Neural progenitor cell (in vitro differentiated cells): ENCODE data around the gene WWOX. TPM values are rescaled to one million over a fixed set of nuclear protein-coding genes. Genes with fewer than 3 reads are reported as not detected.

Experiments used
- DNase-seq: peaks from one replicate; pipeline ENCODE4 v3.0.0-alpha.2; 2016; ENCODE audit warnings: low spot score
- H2AFZ ChIP-seq: fragments of 200-600 bp; sonication (generic); replicated peaks from 2 replicates; pipeline ENCODE4 v1.6.1; 2016; ENCODE audit warnings: antibody characterized with exemption
- H3F3A ChIP-seq: fragments of 200-600 bp; sonication (generic); 2 replicates; pipeline ENCODE4 v1.6.1; 2016; ENCODE audit warnings: antibody characterized with exemption, low read depth
- H3K27ac ChIP-seq: fragments of 200-600 bp; sonication (generic); 2 replicates; pipeline ENCODE4 v1.5.1; 2016; ENCODE audit warnings: mild to moderate bottlenecking
- H3K27me3 ChIP-seq: fragments of 200-600 bp; sonication (generic); 2 replicates; pipeline ENCODE4 v1.6.1; 2016; ENCODE audit warnings: mild to moderate bottlenecking, moderate library complexity
- H3K36me3 ChIP-seq: fragments of 200-600 bp; sonication (generic); 2 replicates; pipeline ENCODE4 v1.5.1; 2016
- H3K4me1 ChIP-seq: fragments of 200-600 bp; sonication (generic); 2 replicates; pipeline ENCODE4 v1.6.1; 2016; ENCODE audit warnings: mixed run types
- H3K4me2 ChIP-seq: fragments of 200-600 bp; sonication (generic); 2 replicates; pipeline ENCODE4 v1.6.1; 2016
- H3K4me3 ChIP-seq: fragments of 200-600 bp; sonication (generic); 2 replicates; pipeline ENCODE4 v1.5.1; 2016
- H3K79me2 ChIP-seq: fragments of 200-600 bp; sonication (generic); 2 replicates; pipeline ENCODE4 v1.6.1; 2016; ENCODE audit warnings: low read depth
- H3K9ac ChIP-seq: fragments of 200-600 bp; sonication (generic); 2 replicates; pipeline ENCODE4 v1.6.1; 2016
- H3K9me3 ChIP-seq: fragments of 200-600 bp; sonication (generic); 2 replicates; pipeline ENCODE4 v1.5.1; 2016; ENCODE audit warnings: low read depth
- H4K20me1 ChIP-seq: fragments of 200-600 bp; sonication (generic); 2 replicates; pipeline ENCODE4 v1.6.1; 2016; ENCODE audit warnings: low read depth
- H3K27ac Mint-ChIP-seq: 3 replicates; pipeline ENCODE4 v1.8.0; 2021; ENCODE audit warnings: mixed read lengths
- H3K27me3 Mint-ChIP-seq: 2 replicates; pipeline ENCODE4 v1.8.0; 2022; ENCODE audit warnings: low read depth, mild to moderate bottlenecking, inconsistent platforms, moderate library complexity, mixed read lengths; ENCODE audit not compliant: insufficient read depth
- H3K36me3 Mint-ChIP-seq: 3 replicates; pipeline ENCODE4 v1.8.0; 2021; ENCODE audit warnings: mixed read lengths
- H3K4me1 Mint-ChIP-seq: 3 replicates; pipeline ENCODE4 v1.8.0; 2021; ENCODE audit warnings: mixed read lengths
- H3K4me3 Mint-ChIP-seq: 3 replicates; pipeline ENCODE4 v1.8.0; 2021; ENCODE audit warnings: mild to moderate bottlenecking, moderate library complexity, mixed read lengths
- H3K9me3 Mint-ChIP-seq: 3 replicates; pipeline ENCODE4 v1.8.0; 2020; ENCODE audit warnings: mixed read lengths
- CTCF ChIP-seq: fragments of 200-600 bp; sonication (generic); IDR thresholded peaks from 2 replicates; pipeline ENCODE4 v1.5.1; 2017; ENCODE audit warnings: antibody characterized with exemption, mild to moderate bottlenecking
- EZH2 ChIP-seq: fragments of 200-600 bp; sonication (generic); IDR thresholded peaks from 2 replicates; pipeline ENCODE4 v1.6.1; 2017; ENCODE audit warnings: antibody characterized with exemption, mild to moderate bottlenecking, moderate library complexity
- EZH2phosphoT487 ChIP-seq: fragments of 200-600 bp; sonication (generic); IDR thresholded peaks from 2 replicates; pipeline ENCODE4 v1.6.1; 2017; ENCODE audit warnings: antibody characterized with exemption
- total RNA-seq: library from RNA; depleted of rRNA; stranded (reverse); fragments of >200 nt; gene quantifications from 2 replicates; pipeline ENCODE4 v1.2.3, GENCODE V29; 2015; ENCODE audit warnings: low replicate concordance

WWOX gene
- total RNA-seq, 1 donor from 2014 or later: 63.7 TPM

- no peaks in the 10 kb centered on the region for H3K27me3 Mint-ChIP-seq
- no peaks in the 10 kb centered on the region for H3K36me3 Mint-ChIP-seq
These were observed 511.9 kb downstream of the WWOX start for GRCh38 chr16:78611318-78611717.

GRCh38 chr16:78619811-78620210 lies 520.4 kb downstream of the WWOX start:
- H3K9me3 Mint-ChIP-seq: peaks cover 2% of the 10 kb centered on the region

More at GRCh38 chr16:78611318-78611717, 511.9 kb downstream of the WWOX start:
- H3K9me3 ChIP-seq: no peaks in the 10 kb centered on the region
- H4K20me1 ChIP-seq: peaks cover 6% of the 10 kb centered on the region
- H3K4me3 Mint-ChIP-seq: no peak overlapping the region
- H3K4me3 ChIP-seq: no peak overlapping the region
- no peak overlapping the region for H2AFZ ChIP-seq
- DNase-seq: no peak
- H3K27ac Mint-ChIP-seq: no peak overlapping the region
- peaks cover 30% of the 10 kb centered on the region for H3K4me1 ChIP-seq
- no peaks in the 10 kb centered on the region for H3K9me3 Mint-ChIP-seq
- peaks cover 23% of the 10 kb centered on the region for H3F3A ChIP-seq
- TF ChIP-seq EZH2 (no peak), EZH2phosphoT487 (no peak), CTCF (no peak)
- no peaks in the 10 kb centered on the region for H3K36me3 ChIP-seq
- H3K4me1 Mint-ChIP-seq: peaks cover 38% of the 10 kb centered on the region
- no peaks in the 10 kb centered on the region for H3K79me2 ChIP-seq
- no peak overlapping the region for H3K4me2 ChIP-seq
- H3K27me3 ChIP-seq: no peaks in the 10 kb centered on the region
- H3K27ac ChIP-seq: no peak overlapping the region
- no peak overlapping the region for H3K9ac ChIP-seq

GRCh38 chr16:78620291-78620690 lies 520.8 kb downstream of the WWOX start:
- H3K9me3 Mint-ChIP-seq: peaks cover 2% of the 10 kb centered on the region
- H3F3A ChIP-seq: no peaks in the 10 kb centered on the region

More at GRCh38 chr16:78619811-78620210, 520.4 kb downstream of the WWOX start:
- Histone ChIP-seq H3K27me3 (no peaks in the 10 kb centered on the region), H3K4me3 (no peak overlapping the region), H2AFZ (no peak overlapping the region), H3K9me3 (no peaks in the 10 kb centered on the region), H3K4me1 (peaks cover 6% of the 10 kb centered on the region), H4K20me1 (no peaks in the 10 kb centered on the region), H3K79me2 (no peaks in the 10 kb centered on the region), H3K36me3 (no peaks in the 10 kb centered on the region), H3F3A (no peaks in the 10 kb centered on the region), H3K9ac (no peak overlapping the region), H3K4me2 (no peak overlapping the region), H3K27ac (no peak overlapping the region)
- DNase-seq: no peak
- Mint-ChIP-seq H3K27ac (no peak overlapping the region), H3K36me3 (no peaks in the 10 kb centered on the region), H3K27me3 (peaks cover 2% of the 10 kb centered on the region), H3K4me3 (no peak overlapping the region), H3K4me1 (peaks cover 2% of the 10 kb centered on the region)
- TF ChIP-seq EZH2: no peak
- no peak for TF ChIP-seq CTCF
- TF ChIP-seq EZH2phosphoT487: no peak

More at GRCh38 chr16:78620291-78620690, 520.8 kb downstream of the WWOX start:
- no peaks in the 10 kb centered on the region for H4K20me1 ChIP-seq
- H3K9me3 ChIP-seq: no peaks in the 10 kb centered on the region
- H3K79me2 ChIP-seq: no peaks in the 10 kb centered on the region
- no peaks in the 10 kb centered on the region for H3K36me3 Mint-ChIP-seq
- peaks cover 6% of the 10 kb centered on the region for H3K4me1 ChIP-seq
- no peak overlapping the region for H3K4me3 ChIP-seq
- no peaks in the 10 kb centered on the region for H3K36me3 ChIP-seq
- H2AFZ ChIP-seq: no peak overlapping the region
- no peak overlapping the region for H3K4me3 Mint-ChIP-seq
- H3K4me2 ChIP-seq: no peak overlapping the region
- H3K27me3 Mint-ChIP-seq: peaks cover 2% of the 10 kb centered on the region
- no peak for DNase-seq
- H3K27me3 ChIP-seq: no peaks in the 10 kb centered on the region
- no peak overlapping the region for H3K27ac ChIP-seq
- TF ChIP-seq CTCF (no peak), EZH2phosphoT487 (no peak), EZH2 (no peak)
- H3K9ac ChIP-seq: no peak overlapping the region
- H3K27ac Mint-ChIP-seq: no peak overlapping the region
- peaks cover 2% of the 10 kb centered on the region for H3K4me1 Mint-ChIP-seq
